ENCODE results near the gene PARP4. TPM values are rescaled to one million over a fixed set of nuclear protein-coding genes. Genes with fewer than 3 reads are reported as not detected.
A peak's percentile ranks its signal among the peaks of the same experiment; 100 is the strongest.

PARP4 gene
- total and polyA plus RNA-seq, 7 experiments from 2014 or later = 31.3 to 71.1 (median 60.5) TPM

DNA sequence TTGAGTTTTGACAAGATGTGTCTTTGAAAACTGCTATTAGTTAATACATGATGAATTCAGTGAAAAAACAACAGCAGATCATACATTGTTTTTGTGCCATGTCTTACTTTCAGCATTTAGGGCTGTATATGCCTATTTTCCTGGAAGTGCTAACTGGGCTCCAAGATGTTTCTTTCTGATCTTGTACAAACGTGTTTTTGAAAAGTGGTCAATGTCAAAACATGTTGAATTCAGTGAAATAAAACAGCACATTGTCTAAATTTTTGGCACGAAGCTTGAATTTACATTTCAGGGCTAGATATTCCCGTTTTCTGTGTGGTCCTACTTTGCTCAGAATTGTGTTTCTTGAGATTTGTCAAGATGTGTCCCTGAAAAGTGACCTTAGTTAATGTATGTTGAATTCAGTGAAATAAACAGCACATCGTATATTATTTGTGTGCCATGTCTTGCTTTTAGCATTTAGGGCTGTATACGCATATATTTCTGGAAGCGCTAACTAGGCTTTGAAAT is 14.7 kb upstream of the PARP4 start:
- no peaks in the 10 kb centered on the region for H3K9me3 ChIP-seq (ENCODE audit: control insufficient read depth in 2 of 3, low read length in 3 of 3)
- Mint-ChIP-seq H3K4me1 (peaks cover 0 to 3% (median 0%) of the 10 kb centered on the region in 7 donors), H3K4me3 (no peak overlapping the region), H3K27me3 (peaks cover 22 to 52% (median 31%) of the 10 kb centered on the region in 5 donors), H3K36me3 (no peaks in the 10 kb centered on the region), H3K27ac (no peak overlapping the region), H3K9me3 (no peaks in the 10 kb centered on the region)
- POLR2A ChIA-PET = no interaction called here
- no peak overlapping the region for H3K4me3 ChIP-seq (ENCODE audit: low read length)
- intact Hi-C loops (cut with micrococcal nuclease) = no loop called here
- ATAC-seq (no peak), DNase-seq (no peak)
- CTCF ChIA-PET = interaction anchor here (1.2 kb wide), 1 partner anchor 14 kb away, joined by 3 read pairs; the partner anchor contains the start of gene PARP4
- no peak overlapping the region for H3K27ac ChIP-seq (ENCODE audit: low read depth, low read length)
- no peaks in the 10 kb centered on the region for H3K27me3 ChIP-seq (ENCODE audit: control insufficient read depth in 2 of 2, insufficient read depth in 2 of 2, low read length in 2 of 2)
- no peaks in the 10 kb centered on the region for H3K4me1 ChIP-seq (ENCODE audit: control insufficient read depth in 2 of 2, insufficient read depth in 2 of 2, low read length in 2 of 2)
- H3K36me3 ChIP-seq (ENCODE audit: control insufficient read depth in 2 of 3, insufficient read depth in 3 of 3, low read length in 3 of 3) = no peaks in the 10 kb centered on the region

DNA sequence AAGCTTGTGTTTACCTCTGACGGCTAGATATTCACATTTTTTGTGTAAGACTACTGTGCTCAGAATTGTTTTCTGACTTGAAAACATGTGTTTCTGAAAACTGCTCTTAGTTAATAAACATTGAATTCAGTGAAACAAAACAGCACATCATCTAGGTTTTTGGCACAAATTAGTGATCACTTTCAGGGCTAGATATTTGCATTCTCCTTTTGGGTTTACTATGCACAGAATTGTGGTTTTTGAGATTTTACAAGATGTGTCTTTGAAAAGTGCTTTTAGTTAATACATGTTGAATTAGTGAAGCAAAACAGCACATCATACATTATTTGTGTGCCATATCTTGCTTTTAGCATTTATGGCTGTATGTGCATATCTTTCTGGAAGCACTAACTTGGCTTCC is 8.2 kb upstream of the PARP4 start:
- Mint-ChIP-seq H3K4me1 (peaks cover 0 to 16% (median 5%) of the 10 kb centered on the region in 7 donors), H3K36me3 (no peaks in the 10 kb centered on the region), H3K9me3 (no peaks in the 10 kb centered on the region), H3K27me3 (peaks cover 0 to 8% (median 0%) of the 10 kb centered on the region in 5 donors), H3K4me3 (no peak overlapping the region), H3K27ac (no peak overlapping the region)
- ChIA-PET POLR2A (no interaction called here), CTCF (no interaction called here)
- DNase-seq = no peak
- Histone ChIP-seq H3K4me3 (ENCODE audit: low read length) (no peak overlapping the region), H3K36me3 (ENCODE audit: control insufficient read depth in 2 of 3, insufficient read depth in 3 of 3, low read length in 3 of 3) (no peaks in the 10 kb centered on the region), H3K4me1 (ENCODE audit: control insufficient read depth in 2 of 2, insufficient read depth in 2 of 2, low read length in 2 of 2) (no peaks in the 10 kb centered on the region), H3K27ac (ENCODE audit: low read depth, low read length) (no peak overlapping the region), H3K9me3 (ENCODE audit: control insufficient read depth in 2 of 3, low read length in 3 of 3) (no peaks in the 10 kb centered on the region), H3K27me3 (ENCODE audit: control insufficient read depth in 2 of 2, insufficient read depth in 2 of 2, low read length in 2 of 2) (no peaks in the 10 kb centered on the region)
- ATAC-seq = no peak
- intact Hi-C loops (cut with micrococcal nuclease) = no loop called here

DNA sequence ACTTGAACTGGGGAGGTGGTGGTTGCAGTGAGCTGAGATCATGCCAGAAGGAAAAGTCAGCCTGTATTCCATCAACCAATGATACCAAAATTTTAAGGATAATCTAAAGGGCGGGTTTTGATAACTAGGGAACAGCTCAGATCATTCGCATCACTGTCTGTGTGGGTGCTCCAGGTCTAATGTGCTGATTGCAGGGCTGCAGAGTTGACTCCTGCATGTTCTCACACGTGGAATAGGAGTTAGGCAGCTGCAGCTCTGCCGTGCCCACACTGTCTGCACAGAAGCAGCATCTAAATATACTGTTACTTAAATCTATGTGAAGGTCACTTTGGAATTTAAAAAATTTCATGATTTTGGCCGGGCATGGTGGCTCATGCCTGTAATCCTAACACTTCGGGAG is 4.3 kb upstream of the PARP4 start:
- peaks cover 8 to 34% (median 15%) of the 10 kb centered on the region in 7 donors for H3K4me1 Mint-ChIP-seq
- Histone ChIP-seq H3K4me3 (ENCODE audit: low read length) (no peak overlapping the region), H3K9me3 (ENCODE audit: control insufficient read depth in 2 of 3, low read length in 3 of 3) (no peaks in the 10 kb centered on the region), H3K27ac (ENCODE audit: low read depth, low read length) (no peak overlapping the region), H3K36me3 (ENCODE audit: control insufficient read depth in 2 of 3, insufficient read depth in 3 of 3, low read length in 3 of 3) (peaks cover 0 to 8% (median 0%) of the 10 kb centered on the region in 3 experiments), H3K4me1 (ENCODE audit: control insufficient read depth in 2 of 2, insufficient read depth in 2 of 2, low read length in 2 of 2) (peaks cover 0 to 3% of the 10 kb centered on the region in 2 donors), H3K27me3 (ENCODE audit: control insufficient read depth in 2 of 2, insufficient read depth in 2 of 2, low read length in 2 of 2) (no peaks in the 10 kb centered on the region)
- ATAC-seq (no peak), DNase-seq (no peak)
- H3K9me3 Mint-ChIP-seq = no peaks in the 10 kb centered on the region
- H3K4me3 Mint-ChIP-seq = no peak overlapping the region
- H3K27ac Mint-ChIP-seq = no peak overlapping the region
- intact Hi-C loops (cut with micrococcal nuclease) = loop anchor here in 1 of 2 donors (10.0 kb wide), 1 partner anchor 1738 kb away; the partner anchor contains the start of gene CDK8
- ChIA-PET POLR2A (interaction anchor here (0.6 kb wide), 1 partner anchor 46 kb away, joined by 3 read pairs; no protein-coding TSS in a partner anchor), CTCF (no interaction called here)
- no peaks in the 10 kb centered on the region for H3K36me3 Mint-ChIP-seq
- H3K27me3 Mint-ChIP-seq = peaks cover 0 to 4% (median 0%) of the 10 kb centered on the region in 5 donors

GRCh38 chr13:24512908-24513213 is 283 bp upstream of the PARP4 start:
- Mint-ChIP-seq H3K4me3 (peak overlapping the region; percentile 88 to 96 (median 92)), H3K36me3 (peaks cover 0 to 4% (median 1%) of the 10 kb centered on the region in 5 donors), H3K9me3 (no peaks in the 10 kb centered on the region), H3K27ac (peak overlapping the region; percentile 8 to 93 (median 88)), H3K27me3 (peaks cover 0 to 4% (median 0%) of the 10 kb centered on the region in 5 donors), H3K4me1 (peaks cover 18 to 51% (median 40%) of the 10 kb centered on the region in 7 donors)
- Histone ChIP-seq H3K27ac (ENCODE audit: low read depth, low read length) (peak overlapping the region; percentile 67), H3K36me3 (ENCODE audit: control insufficient read depth in 2 of 3, insufficient read depth in 3 of 3, low read length in 3 of 3) (peaks cover 0 to 8% (median 0%) of the 10 kb centered on the region in 3 experiments), H3K4me1 (ENCODE audit: control insufficient read depth in 2 of 2, insufficient read depth in 2 of 2, low read length in 2 of 2) (peaks cover 3 to 7% of the 10 kb centered on the region in 2 donors), H3K9me3 (ENCODE audit: control insufficient read depth in 2 of 3, low read length in 3 of 3) (no peaks in the 10 kb centered on the region), H3K4me3 (ENCODE audit: low read length) (peak overlapping the region; percentile 95), H3K27me3 (ENCODE audit: control insufficient read depth in 2 of 2, insufficient read depth in 2 of 2, low read length in 2 of 2) (no peaks in the 10 kb centered on the region)
- POLR2A ChIA-PET = interaction anchor here (1.2 kb wide), 1 partner anchor 12 kb away, joined by 3 read pairs; no protein-coding TSS in a partner anchor
- intact Hi-C loops (cut with micrococcal nuclease) = loop anchor here (1.0 to 10.0 kb wide), 8 partner anchors 169 to 1742 kb away; partner anchors contain the start of genes ATP12A (in 1 of the 2), CDK8 (in 1 of the 2), MIPEP (in 1 of the 2) and MTMR6 (in 1 of the 2)
- CTCF ChIA-PET = interaction anchor here (0.6 to 0.9 kb wide), 2 partner anchors 15 to 92 kb away, joined by 3 to 4 read pairs; no protein-coding TSS in a partner anchor
- DNase-seq (no peak), ATAC-seq (no peak)

GRCh38 chr13:24511816-24512196 is 772 bp downstream of the PARP4 start:
- H3K27me3 Mint-ChIP-seq = peaks cover 0 to 4% (median 0%) of the 10 kb centered on the region in 5 donors
- H3K9me3 Mint-ChIP-seq = no peaks in the 10 kb centered on the region
- ChIA-PET CTCF (no interaction called here), POLR2A (interaction anchor here (0.7 to 1.7 kb wide), 3 partner anchors 13 to 241 kb away, joined by 3 read pairs; no protein-coding TSS in a partner anchor)
- H3K36me3 Mint-ChIP-seq = peaks cover 0 to 11% (median 8%) of the 10 kb centered on the region in 5 donors
- H3K36me3 ChIP-seq (ENCODE audit: control insufficient read depth in 2 of 3, insufficient read depth in 3 of 3, low read length in 3 of 3) = peaks cover 0 to 8% (median 0%) of the 10 kb centered on the region in 3 experiments
- H3K27ac ChIP-seq (ENCODE audit: low read depth, low read length) = peak overlapping the region; percentile 67
- peaks cover 3 to 7% of the 10 kb centered on the region in 2 donors for H3K4me1 ChIP-seq (ENCODE audit: control insufficient read depth in 2 of 2, insufficient read depth in 2 of 2, low read length in 2 of 2)
- peak overlapping the region; percentile 68 to 93 (median 88) for H3K27ac Mint-ChIP-seq
- no peaks in the 10 kb centered on the region for H3K9me3 ChIP-seq (ENCODE audit: control insufficient read depth in 2 of 3, low read length in 3 of 3)
- peak; percentile 29 for ATAC-seq
- intact Hi-C loops (cut with micrococcal nuclease) = loop anchor here (1.0 to 10.0 kb wide), 9 partner anchors 170 to 1743 kb away; partner anchors contain the start of genes ATP12A (in 1 of the 2), CDK8 (in 1 of the 2), MIPEP (in 1 of the 2) and MTMR6 (in 1 of the 2)
- no peaks in the 10 kb centered on the region for H3K27me3 ChIP-seq (ENCODE audit: control insufficient read depth in 2 of 2, insufficient read depth in 2 of 2, low read length in 2 of 2)
- H3K4me3 ChIP-seq (ENCODE audit: low read length) = peak overlapping the region; percentile 95
- H3K4me3 Mint-ChIP-seq = peak overlapping the region; percentile 88 to 96 (median 92)
- H3K4me1 Mint-ChIP-seq = peaks cover 24 to 49% (median 42%) of the 10 kb centered on the region in 7 donors
- DNase-seq = peak in 1 of 9 donors; percentile 15

DNA sequence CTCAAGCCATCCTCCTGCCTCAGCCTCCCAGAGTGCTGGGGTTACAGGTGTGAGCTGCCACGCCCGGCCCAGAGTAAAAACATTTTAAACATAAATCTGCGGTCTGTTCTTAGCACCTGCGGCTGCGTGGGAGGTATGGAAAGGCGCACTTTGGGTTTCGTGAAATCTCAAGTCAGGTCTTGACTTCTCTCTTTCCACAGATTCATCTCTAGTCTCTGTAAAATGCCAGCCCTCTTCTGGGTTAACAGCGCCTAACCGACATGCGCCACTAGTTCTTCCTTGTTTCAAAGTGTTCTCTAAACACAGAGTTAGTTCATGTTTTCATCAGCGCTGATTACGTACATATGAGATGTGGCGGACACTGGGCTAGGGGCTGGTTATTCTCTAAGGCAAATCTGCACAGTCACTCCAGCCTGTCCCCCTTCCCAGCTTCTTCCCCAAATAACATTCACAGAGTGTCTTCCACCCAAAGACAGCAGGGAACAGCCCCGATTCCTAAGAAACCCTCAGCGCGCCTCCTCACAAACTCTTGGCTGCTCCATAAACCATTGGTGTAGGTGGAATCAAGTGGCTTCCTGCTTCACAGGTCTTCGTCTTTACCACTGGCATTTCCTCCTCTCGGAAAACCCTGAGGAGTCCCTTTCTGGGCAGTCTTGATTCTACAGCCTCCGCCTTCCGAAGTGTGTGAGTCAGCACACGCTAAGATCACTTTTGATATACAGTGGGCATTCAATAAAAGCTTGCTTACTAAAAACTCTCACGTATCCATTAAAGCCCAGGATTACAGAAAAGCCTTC is 1.4 kb downstream of the PARP4 start:
- CTCF ChIA-PET = no interaction called here
- POLR2A ChIA-PET = interaction anchor here (0.7 to 1.7 kb wide), 2 partner anchors 57 to 241 kb away, joined by 3 read pairs; no protein-coding TSS in a partner anchor
- DNase-seq (peak in 8 of 9 donors; percentile 34 to 71 (median 40)), ATAC-seq (peak; percentile 61)
- no peaks in the 10 kb centered on the region for H3K9me3 ChIP-seq (ENCODE audit: control insufficient read depth in 2 of 3, low read length in 3 of 3)
- H3K27ac Mint-ChIP-seq = peak overlapping the region; percentile 68 to 93 (median 88)
- H3K4me3 ChIP-seq (ENCODE audit: low read length) = peak overlapping the region; percentile 95
- H3K4me1 Mint-ChIP-seq = peaks cover 24 to 48% (median 42%) of the 10 kb centered on the region in 7 donors
- peaks cover 3 to 7% of the 10 kb centered on the region in 2 donors for H3K4me1 ChIP-seq (ENCODE audit: control insufficient read depth in 2 of 2, insufficient read depth in 2 of 2, low read length in 2 of 2)
- intact Hi-C loops (cut with micrococcal nuclease) = loop anchor here (1.0 to 10.0 kb wide), 7 partner anchors 171 to 1744 kb away; partner anchors contain the start of genes ATP12A (in 1 of the 2), CDK8 (in 1 of the 2) and MIPEP (in 1 of the 2)
- peak overlapping the region; percentile 67 for H3K27ac ChIP-seq (ENCODE audit: low read depth, low read length)
- peaks cover 0 to 4% (median 0%) of the 10 kb centered on the region in 5 donors for H3K27me3 Mint-ChIP-seq
- H3K36me3 ChIP-seq (ENCODE audit: control insufficient read depth in 2 of 3, insufficient read depth in 3 of 3, low read length in 3 of 3) = peaks cover 0 to 8% (median 0%) of the 10 kb centered on the region in 3 experiments
- H3K9me3 Mint-ChIP-seq = no peaks in the 10 kb centered on the region
- H3K36me3 Mint-ChIP-seq = peaks cover 0 to 11% (median 8%) of the 10 kb centered on the region in 5 donors
- no peaks in the 10 kb centered on the region for H3K27me3 ChIP-seq (ENCODE audit: control insufficient read depth in 2 of 2, insufficient read depth in 2 of 2, low read length in 2 of 2)
- peak overlapping the region; percentile 88 to 96 (median 92) for H3K4me3 Mint-ChIP-seq
